GM21576 (cell line): Measurements from ENCODE around the gene PTPRM.

Experiments used
- ATAC-seq: cut with Tn5 transposase; IDR thresholded peaks from one replicate; pipeline ENCODE4 v1.9.1; 2021; ENCODE audit warnings: mild to moderate bottlenecking, moderate library complexity; ENCODE audit not compliant: unreplicated experiment

PTPRM gene

GRCh38 chr18:8197499-8197898 lies 630.4 kb downstream of the PTPRM start:
- no peak for ATAC-seq

- ATAC-seq, result no peak
These were observed 640.9 kb downstream of the PTPRM start for GRCh38 chr18:8207996-8208395.

- ATAC-seq, result no peak
These were observed 641.6 kb downstream of the PTPRM start for GRCh38 chr18:8208716-8209115.

- no peak for ATAC-seq
These were observed 646.0 kb downstream of the PTPRM start for GRCh38 chr18:8212896-8213780.

- no peak for ATAC-seq
These were observed 648.6 kb downstream of the PTPRM start for GRCh38 chr18:8215741-8216140.

- ATAC-seq, result no peak
These were observed 650.0 kb downstream of the PTPRM start for GRCh38 chr18:8217051-8217564.

GRCh38 chr18:8218197-8218596 lies 651.1 kb downstream of the PTPRM start:
- no peak for ATAC-seq

- no peak for ATAC-seq
These were observed 654.3 kb downstream of the PTPRM start for GRCh38 chr18:8221452-8221851.

- no peak for ATAC-seq
These were observed 657.5 kb downstream of the PTPRM start for GRCh38 chr18:8224576-8224975.

GRCh38 chr18:8229040-8229439 lies 661.9 kb downstream of the PTPRM start:
- ATAC-seq, result no peak

- ATAC-seq, result no peak
These were observed 662.7 kb downstream of the PTPRM start for GRCh38 chr18:8229787-8230186.

GRCh38 chr18:8231316-8231715 lies 664.2 kb downstream of the PTPRM start:
- no peak for ATAC-seq

- no peak for ATAC-seq
These were observed 665.7 kb downstream of the PTPRM start for GRCh38 chr18:8232791-8233190.

- no peak for ATAC-seq
These were observed 668.8 kb downstream of the PTPRM start for GRCh38 chr18:8235894-8236293.

- ATAC-seq, result no peak
These were observed 671.4 kb downstream of the PTPRM start for GRCh38 chr18:8238507-8238906.

GRCh38 chr18:8241731-8242130 lies 674.6 kb downstream of the PTPRM start:
- ATAC-seq, result no peak

- no peak for ATAC-seq
These were observed 675.1 kb downstream of the PTPRM start for GRCh38 chr18:8242151-8242696.

GRCh38 chr18:8247700-8248099 lies 680.6 kb downstream of the PTPRM start:
- no peak for ATAC-seq

- ATAC-seq, result no peak
These were observed 681.5 kb downstream of the PTPRM start for GRCh38 chr18:8248576-8248975.

- ATAC-seq, result no peak
These were observed 682.7 kb downstream of the PTPRM start for GRCh38 chr18:8249811-8250210.

GRCh38 chr18:8252371-8252770 lies 685.3 kb downstream of the PTPRM start:
- no peak for ATAC-seq

GRCh38 chr18:8253944-8254343 lies 686.8 kb downstream of the PTPRM start:
- ATAC-seq, result no peak
